SK-N-SH (cell line): ENCODE data around the gene SRM. TPM values are rescaled to one million over a fixed set of nuclear protein-coding genes. Genes with fewer than 3 reads are reported as not detected.

Experiments used
- CTCF ChIA-PET: fragments of 300-600, 350-600 bp; formaldehyde crosslinking; extraction: SDS; loops from one replicate; lab custom pipeline; 2021; lab: Yijun Ruan, JAX
- POLR2A ChIA-PET: fragments of 350-600 bp; sonication (Branson Sonifier 250); formaldehyde crosslinking; extraction: SDS; loops from one replicate; lab custom pipeline; 2020; ENCODE audit warnings: antibody characterized with exemption, inconsistent platforms; lab: Yijun Ruan, JAX
- DNase-seq: peaks from one replicate; pipeline ENCODE4 v3.0.0; 2012
- H2AFZ ChIP-seq: fragments of 200-600 bp; sonication (generic); 2 replicates; pipeline ENCODE4 v1.8.1; 2016; ENCODE audit warnings: antibody characterized with exemption, mild to moderate bottlenecking, low read depth
- H3F3A ChIP-seq: fragments of 200-600 bp; sonication (generic); replicated peaks from 2 replicates; pipeline ENCODE3; 2016; ENCODE audit warnings: antibody characterized with exemption, mild to moderate bottlenecking; ENCODE audit not compliant: insufficient read depth
- H3K27ac ChIP-seq, 2 experiments: fragments of 200-500 bp in 1 of 2; fragments of 200-600 bp in 1 of 2; sonication (Bioruptor generic) in 1 of 2; sonication (generic), shearing (Covaris generic) in 1 of 2; 2 replicates each; pipeline versions ENCODE4 v1.5.1 to v1.6.1; 2014 to 2016; ENCODE audit warnings: low read depth in 2 of 2, inconsistent platforms in 1 of 2, low read length in 1 of 2, mild to moderate bottlenecking in 1 of 2, mixed read lengths in 1 of 2
- H3K27me3 ChIP-seq: fragments of 200-600 bp; sonication (generic), shearing (Covaris generic); 2 replicates; pipeline ENCODE4 v1.6.1; 2016; ENCODE audit warnings: mixed run types; ENCODE audit not compliant: insufficient read depth
- H3K36me3 ChIP-seq, 2 experiments: fragments of 200-500 bp in 1 of 2; fragments of 200-600 bp in 1 of 2; sonication (Bioruptor generic) in 1 of 2; sonication (generic) in 1 of 2; replicated peaks in 1 of 2; 2 replicates each; pipeline versions ENCODE3 to v1.5.1; 2014 to 2016; ENCODE audit warnings: low read length in 1 of 2, mild to moderate bottlenecking in 1 of 2; ENCODE audit not compliant: insufficient read depth in 2 of 2, control insufficient read depth in 1 of 2
- H3K4me1 ChIP-seq, 2 experiments: fragments of 200-500 bp in 1 of 2; fragments of 200-600 bp in 1 of 2; sonication (Bioruptor generic) in 1 of 2; sonication (generic), shearing (Covaris generic) in 1 of 2; 2 replicates each; pipeline versions ENCODE4 v1.5.1 to v1.6.1; 2014 to 2016; ENCODE audit warnings: low read depth in 1 of 2, low read length in 1 of 2, mixed run types in 1 of 2; ENCODE audit not compliant: insufficient read depth in 2 of 2, control insufficient read depth in 1 of 2
- H3K4me2 ChIP-seq: fragments of 200-600 bp; sonication (generic), shearing (Covaris generic); 2 replicates; pipeline ENCODE4 v1.6.1; 2017; ENCODE audit warnings: mixed run types
- H3K4me3 ChIP-seq, 2 experiments: fragments of 200-500 bp in 1 of 2; fragments of 200-600 bp in 1 of 2; sonication (Bioruptor generic) in 1 of 2; sonication (generic), shearing (Covaris generic) in 1 of 2; 2 replicates each; pipeline versions ENCODE4 v1.5.1 to v1.8.1; 2014 to 2016; ENCODE audit warnings: low read depth in 2 of 2, inconsistent platforms in 1 of 2, low read length in 1 of 2, mild to moderate bottlenecking in 1 of 2, mixed read lengths in 1 of 2, moderate library complexity in 1 of 2
- H3K79me2 ChIP-seq: fragments of 200-600 bp; sonication (generic); 2 replicates; pipeline ENCODE4 v1.8.1; 2017; ENCODE audit warnings: mild to moderate bottlenecking; ENCODE audit not compliant: insufficient read depth
- H3K9ac ChIP-seq: fragments of 200-600 bp; sonication (generic); 2 replicates; pipeline ENCODE4 v1.6.1; 2017; ENCODE audit warnings: mixed run types
- H3K9me2 ChIP-seq: fragments of 200-600 bp; sonication (generic); 2 replicates; pipeline ENCODE4 v1.6.1; 2017; ENCODE audit warnings: mixed run types
- H3K9me3 ChIP-seq: fragments of 200-600 bp; sonication (generic); 2 replicates; pipeline ENCODE4 v1.6.1; 2017; ENCODE audit warnings: mixed run types, mild to moderate bottlenecking, moderate library complexity
- H4K20me1 ChIP-seq: fragments of 200-600 bp; sonication (generic); 2 replicates; pipeline ENCODE4 v1.6.1; 2017; ENCODE audit warnings: mild to moderate bottlenecking, mixed run types; ENCODE audit not compliant: insufficient read depth
- ELF1 ChIP-seq: IDR thresholded peaks from 2 replicates; pipeline ENCODE4 v1.4.0; 2012
- FOXJ3 ChIP-seq: sonication (generic); formaldehyde crosslinking; IDR thresholded peaks from 2 replicates; pipeline ENCODE4 v1.5.1; 2020; ENCODE audit warnings: mild to moderate bottlenecking, missing genetic modification reagents
- FOXM1 ChIP-seq: IDR thresholded peaks from 2 replicates; pipeline ENCODE4 v1.4.0; 2012; ENCODE audit warnings: low read depth, mild to moderate bottlenecking
- JUND ChIP-seq: IDR thresholded peaks from 2 replicates; pipeline ENCODE4 v1.4.0; 2012
- MEF2A ChIP-seq: IDR thresholded peaks from 2 replicates; pipeline ENCODE4 v1.4.0; 2012; ENCODE audit warnings: low read depth, borderline replicate concordance
- POLR2AphosphoS5 ChIP-seq: IDR thresholded peaks from 2 replicates; pipeline ENCODE4 v1.6.1; 2012; ENCODE audit warnings: low read depth, low read length
- RAD21 ChIP-seq: IDR thresholded peaks from 2 replicates; pipeline ENCODE4 v1.6.1; 2012; ENCODE audit warnings: mild to moderate bottlenecking, low read length
- RFX5 ChIP-seq: IDR thresholded peaks from 2 replicates; pipeline ENCODE4 v1.6.1; 2012; ENCODE audit warnings: mild to moderate bottlenecking, improper control_type of control experiment, low read length
- SMC3 ChIP-seq: IDR thresholded peaks from 2 replicates; pipeline ENCODE4 v1.6.1; 2012; ENCODE audit warnings: low read depth, low read length, improper control_type of control experiment
- TEAD4 ChIP-seq: IDR thresholded peaks from 2 replicates; pipeline ENCODE4 v1.4.0; 2012; ENCODE audit warnings: mild to moderate bottlenecking, borderline replicate concordance; ENCODE audit not compliant: insufficient read depth
- WGBS: methylation state at CpG from one replicate; pipeline ENCODE4 v1.1.6; 2017; ENCODE audit warnings: low lambda C conversion rate; 5-methylcytosine and 5-hydroxymethylcytosine counted together
- polyA plus RNA-seq, 3 experiments: library from polyadenylated mRNA; depleted of rRNA; stranded (reverse); fragments of >200 nt; gene quantifications; 2 replicates each; pipeline ENCODE4 v1.2.3, GENCODE V29; 2012
- TF ChIP-seq, protein P1 (sequence below): IDR thresholded peaks from 2 replicates; pipeline ENCODE4; 2012
- TF ChIP-seq, protein P2 (sequence below): fragments of 200-600 bp; sonication (generic); IDR thresholded peaks from 2 replicates; pipeline ENCODE4 v1.6.1; 2017; ENCODE audit warnings: antibody characterized with exemption, mild to moderate bottlenecking, moderate library complexity
- TF ChIP-seq, protein P3 (sequence below): IDR thresholded peaks from 2 replicates; pipeline ENCODE4 v1.4.0; 2012; ENCODE audit warnings: low read depth, borderline replicate concordance

Gene SRM
- polyA plus RNA-seq, 1 of the 3 experiments (the other 2 are of a cell fraction), result 105 TPM

DNA sequence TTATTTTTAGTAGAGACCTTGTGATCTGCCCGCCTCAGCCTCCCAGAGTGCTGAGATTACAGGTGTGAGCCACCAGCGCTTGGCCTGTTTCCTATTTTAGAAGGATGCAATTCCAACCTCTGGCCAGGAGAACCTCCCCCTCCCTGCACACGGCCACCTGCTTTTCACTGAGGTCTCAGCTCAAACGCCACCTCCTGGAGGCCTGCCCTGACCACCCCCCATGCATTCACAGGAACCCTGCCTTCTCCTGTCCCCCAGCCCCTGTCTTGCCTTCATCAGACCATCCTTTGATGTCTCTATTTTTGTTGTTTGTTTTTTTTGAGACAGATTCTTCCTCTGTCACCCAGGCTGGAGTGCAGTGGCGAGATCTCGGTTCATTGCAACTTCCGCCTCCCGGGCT is 2.3 kb downstream of the SRM start (continued):
- TF ChIP-seq, protein P1, sequence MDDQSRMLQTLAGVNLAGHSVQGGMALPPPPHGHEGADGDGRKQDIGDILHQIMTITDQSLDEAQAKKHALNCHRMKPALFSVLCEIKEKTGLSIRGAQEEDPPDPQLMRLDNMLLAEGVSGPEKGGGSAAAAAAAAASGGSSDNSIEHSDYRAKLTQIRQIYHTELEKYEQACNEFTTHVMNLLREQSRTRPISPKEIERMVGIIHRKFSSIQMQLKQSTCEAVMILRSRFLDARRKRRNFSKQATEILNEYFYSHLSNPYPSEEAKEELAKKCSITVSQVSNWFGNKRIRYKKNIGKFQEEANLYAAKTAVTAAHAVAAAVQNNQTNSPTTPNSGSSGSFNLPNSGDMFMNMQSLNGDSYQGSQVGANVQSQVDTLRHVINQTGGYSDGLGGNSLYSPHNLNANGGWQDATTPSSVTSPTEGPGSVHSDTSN, result no peak
- TF ChIP-seq, all 33 proteins: peak for 0

DNA sequence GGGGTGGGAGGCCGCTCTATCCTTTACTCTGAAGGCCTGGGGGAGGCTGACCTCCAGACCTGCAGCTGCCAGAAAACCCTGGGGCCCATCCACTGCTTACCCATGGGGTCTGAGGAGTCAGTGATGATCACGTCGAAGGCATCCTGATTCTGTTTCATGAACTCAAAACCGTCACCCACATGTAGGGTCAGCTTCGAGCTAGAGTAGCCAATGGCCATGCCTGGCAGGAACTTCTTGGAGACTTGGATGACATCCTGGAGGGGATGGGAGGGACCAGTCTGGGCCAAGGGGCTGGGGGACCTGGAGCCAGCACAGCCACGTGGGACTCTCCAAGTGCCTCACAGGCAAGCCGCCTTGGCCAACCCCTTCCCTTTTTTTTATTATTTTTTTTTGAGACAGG is 3.3 kb downstream of the SRM start:
- H3K27ac ChIP-seq, result no peak overlapping the region
- POLR2A ChIA-PET, result no interaction called here

DNA sequence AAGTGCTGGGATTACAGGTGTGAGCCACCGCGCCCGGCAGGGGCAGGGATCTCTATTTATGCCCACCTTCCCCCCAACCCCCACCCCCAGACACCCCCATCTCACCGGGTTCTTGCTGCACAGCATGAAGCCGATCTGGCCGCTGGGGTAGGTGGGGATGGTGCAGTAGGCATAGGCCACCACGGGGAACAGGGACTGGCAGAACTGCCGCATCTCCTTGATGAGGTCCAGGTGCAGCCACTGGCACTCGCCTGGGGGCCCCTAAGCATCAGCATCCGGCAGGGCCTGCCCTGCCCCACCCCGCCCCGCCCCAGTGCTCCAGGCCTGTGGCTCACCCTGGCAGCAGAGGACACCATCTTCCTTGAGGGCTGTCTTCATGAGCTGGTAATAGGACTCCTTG is 4.1 kb downstream of the SRM start:
- H3K27ac ChIP-seq, result no peak overlapping the region
- H3K4me3 ChIP-seq, result no peak overlapping the region
- DNase-seq, result no peak
- no peaks in the 10 kb centered on the region for H3K9me2 ChIP-seq
- peaks cover 23% of the 10 kb centered on the region for H3K79me2 ChIP-seq
- CTCF ChIA-PET, result interaction anchor here (1.6 to 3.7 kb wide), 2 partner anchors 18 to 839 kb away, joined by 3 to 34 read pairs; no protein-coding TSS in a partner anchor
- H3K9ac ChIP-seq, result no peak overlapping the region
- WGBS, result 96% methylated on average over 9 of the region's 12 CpGs
- peaks cover 0 to 17% of the 10 kb centered on the region in 2 experiments for H3K36me3 ChIP-seq
- no peak overlapping the region for H2AFZ ChIP-seq
- TF ChIP-seq MEF2A (no peak), ELF1 (no peak)
- H3K9me3 ChIP-seq, result no peaks in the 10 kb centered on the region
- no peak overlapping the region for H3K4me2 ChIP-seq
- POLR2A ChIA-PET, result no interaction called here
- H3K4me1 ChIP-seq, result peaks cover 0 to 26% of the 10 kb centered on the region in 2 experiments; a peak in 1 of 4 replicates
- H3K27me3 ChIP-seq, result no peaks in the 10 kb centered on the region
- peaks cover 4% of the 10 kb centered on the region for H3F3A ChIP-seq
- peaks cover 4% of the 10 kb centered on the region; the same call in 1 of the 2 replicates for H4K20me1 ChIP-seq

More for the DNA sequence above, 3.3 kb downstream of the SRM start:
- no peak overlapping the region for H2AFZ ChIP-seq
- H3K79me2 ChIP-seq, result peaks cover 25% of the 10 kb centered on the region
- peaks cover 4% of the 10 kb centered on the region; the same call in 1 of the 2 replicates for H4K20me1 ChIP-seq
- no peak overlapping the region for H3K4me2 ChIP-seq
- H3K36me3 ChIP-seq, result peaks cover 0 to 17% of the 10 kb centered on the region in 2 experiments
- DNase-seq, result no peak
- 98% methylated on average over 5 of the region's 7 CpGs for WGBS
- H3K9me3 ChIP-seq, result no peaks in the 10 kb centered on the region
- CTCF ChIA-PET, result interaction anchor here (0.6 to 3.7 kb wide), 4 partner anchors 16 to 838 kb away, joined by 3 to 34 read pairs (median 3); no protein-coding TSS in a partner anchor
- H3F3A ChIP-seq, result peaks cover 5% of the 10 kb centered on the region
- H3K4me1 ChIP-seq, result peaks cover 5 to 30% of the 10 kb centered on the region in 2 experiments; a peak in 3 of 4 replicates
- no peaks in the 10 kb centered on the region for H3K9me2 ChIP-seq
- no peak overlapping the region for H3K4me3 ChIP-seq
- no peak overlapping the region for H3K9ac ChIP-seq
- no peak for TF ChIP-seq TEAD4
- TF ChIP-seq FOXM1, result no peak
- TF ChIP-seq RFX5, result no peak
- TF ChIP-seq POLR2AphosphoS5, result no peak
- TF ChIP-seq JUND, result no peak
- no peak for TF ChIP-seq RAD21
- H3K27me3 ChIP-seq, result no peaks in the 10 kb centered on the region

DNA sequence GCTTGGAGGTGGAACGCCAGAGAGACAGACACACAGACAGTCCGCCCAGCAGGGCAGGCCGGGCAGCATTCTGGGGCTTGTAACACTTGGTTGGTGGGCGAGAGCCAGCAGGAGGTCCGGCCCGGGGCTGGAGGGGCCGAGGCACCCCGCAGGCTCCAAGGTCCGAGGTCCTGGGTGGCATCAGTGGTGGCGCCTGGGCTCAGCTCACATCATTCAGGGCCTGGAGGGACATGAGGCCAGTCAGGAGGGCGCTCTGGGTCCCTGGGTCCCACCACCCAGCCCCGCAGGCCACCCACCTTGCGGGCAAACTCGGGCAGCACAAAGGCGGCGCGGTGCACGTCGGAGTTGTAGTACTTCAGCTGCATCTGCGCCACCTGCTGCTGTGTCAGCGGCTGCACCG is 5.2 kb downstream of the SRM start:
- Histone ChIP-seq H3K36me3 (peaks cover 0 to 17% of the 10 kb centered on the region in 2 experiments), H3K79me2 (peaks cover 20% of the 10 kb centered on the region), H3K9ac (no peak overlapping the region), H3K4me2 (no peak overlapping the region), H3F3A (no peaks in the 10 kb centered on the region), H4K20me1 (peaks cover 4% of the 10 kb centered on the region; the same call in 1 of the 2 replicates), H3K27me3 (no peaks in the 10 kb centered on the region), H3K4me3 (no peak overlapping the region), H3K27ac (0 out of 4 replicates have a peak overlapping the region, but pooled peaks of 1 of the 2 experiments have one; percentile 6), H3K9me2 (no peaks in the 10 kb centered on the region), H3K4me1 (peaks cover 0 to 26% of the 10 kb centered on the region in 2 experiments; a peak in 1 of 4 replicates), H3K9me3 (no peaks in the 10 kb centered on the region), H2AFZ (no peak overlapping the region)
- POLR2A ChIA-PET, result no interaction called here
- no peak for TF ChIP-seq FOXJ3 (CRISPR knock-in tag)
- TF ChIP-seq, protein P2, sequence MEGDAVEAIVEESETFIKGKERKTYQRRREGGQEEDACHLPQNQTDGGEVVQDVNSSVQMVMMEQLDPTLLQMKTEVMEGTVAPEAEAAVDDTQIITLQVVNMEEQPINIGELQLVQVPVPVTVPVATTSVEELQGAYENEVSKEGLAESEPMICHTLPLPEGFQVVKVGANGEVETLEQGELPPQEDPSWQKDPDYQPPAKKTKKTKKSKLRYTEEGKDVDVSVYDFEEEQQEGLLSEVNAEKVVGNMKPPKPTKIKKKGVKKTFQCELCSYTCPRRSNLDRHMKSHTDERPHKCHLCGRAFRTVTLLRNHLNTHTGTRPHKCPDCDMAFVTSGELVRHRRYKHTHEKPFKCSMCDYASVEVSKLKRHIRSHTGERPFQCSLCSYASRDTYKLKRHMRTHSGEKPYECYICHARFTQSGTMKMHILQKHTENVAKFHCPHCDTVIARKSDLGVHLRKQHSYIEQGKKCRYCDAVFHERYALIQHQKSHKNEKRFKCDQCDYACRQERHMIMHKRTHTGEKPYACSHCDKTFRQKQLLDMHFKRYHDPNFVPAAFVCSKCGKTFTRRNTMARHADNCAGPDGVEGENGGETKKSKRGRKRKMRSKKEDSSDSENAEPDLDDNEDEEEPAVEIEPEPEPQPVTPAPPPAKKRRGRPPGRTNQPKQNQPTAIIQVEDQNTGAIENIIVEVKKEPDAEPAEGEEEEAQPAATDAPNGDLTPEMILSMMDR, result no peak
- no peak for TF ChIP-seq JUND
- TF ChIP-seq, protein P3, sequence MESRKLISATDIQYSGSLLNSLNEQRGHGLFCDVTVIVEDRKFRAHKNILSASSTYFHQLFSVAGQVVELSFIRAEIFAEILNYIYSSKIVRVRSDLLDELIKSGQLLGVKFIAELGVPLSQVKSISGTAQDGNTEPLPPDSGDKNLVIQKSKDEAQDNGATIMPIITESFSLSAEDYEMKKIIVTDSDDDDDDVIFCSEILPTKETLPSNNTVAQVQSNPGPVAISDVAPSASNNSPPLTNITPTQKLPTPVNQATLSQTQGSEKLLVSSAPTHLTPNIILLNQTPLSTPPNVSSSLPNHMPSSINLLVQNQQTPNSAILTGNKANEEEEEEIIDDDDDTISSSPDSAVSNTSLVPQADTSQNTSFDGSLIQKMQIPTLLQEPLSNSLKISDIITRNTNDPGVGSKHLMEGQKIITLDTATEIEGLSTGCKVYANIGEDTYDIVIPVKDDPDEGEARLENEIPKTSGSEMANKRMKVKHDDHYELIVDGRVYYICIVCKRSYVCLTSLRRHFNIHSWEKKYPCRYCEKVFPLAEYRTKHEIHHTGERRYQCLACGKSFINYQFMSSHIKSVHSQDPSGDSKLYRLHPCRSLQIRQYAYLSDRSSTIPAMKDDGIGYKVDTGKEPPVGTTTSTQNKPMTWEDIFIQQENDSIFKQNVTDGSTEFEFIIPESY, result no peak
- TF ChIP-seq SMC3, result no peak
- WGBS, result 100% methylated on average over 2 of the region's 22 CpGs
- DNase-seq, result no peak
- CTCF ChIA-PET, result interaction anchor here (1.4 to 10.0 kb wide), 2 partner anchors 16 to 591 kb away, joined by 4 to 118 read pairs; no protein-coding TSS in a partner anchor
